Measurements from ENCODE around the gene HP1BP3.

DNA sequence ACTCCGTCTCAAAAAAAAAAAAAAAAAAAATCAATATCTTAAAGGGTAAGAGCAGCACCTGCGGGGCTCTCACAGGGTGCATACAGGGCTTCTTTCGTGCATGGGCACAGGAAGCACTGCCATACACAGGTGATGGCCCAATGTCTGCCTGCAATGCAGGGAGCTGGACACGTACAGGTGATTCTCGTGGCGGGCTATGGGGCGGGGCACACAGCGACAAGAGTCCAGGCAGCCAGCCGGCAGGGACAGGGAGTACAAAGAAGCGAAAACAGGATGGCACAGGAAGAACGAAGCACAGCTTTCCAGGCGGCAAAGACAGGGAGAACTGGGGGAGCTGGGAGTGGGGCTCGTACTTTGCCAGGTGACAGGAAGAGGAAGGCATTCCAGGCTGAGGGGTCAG is 70.9 kb downstream of the HP1BP3 start:
- no peak for TF ChIP-seq POLR2A (IDR thresholded peaks at IDR 0.05; ENCODE audit: low read depth, low read length)
- TF ChIP-seq, protein P1, sequence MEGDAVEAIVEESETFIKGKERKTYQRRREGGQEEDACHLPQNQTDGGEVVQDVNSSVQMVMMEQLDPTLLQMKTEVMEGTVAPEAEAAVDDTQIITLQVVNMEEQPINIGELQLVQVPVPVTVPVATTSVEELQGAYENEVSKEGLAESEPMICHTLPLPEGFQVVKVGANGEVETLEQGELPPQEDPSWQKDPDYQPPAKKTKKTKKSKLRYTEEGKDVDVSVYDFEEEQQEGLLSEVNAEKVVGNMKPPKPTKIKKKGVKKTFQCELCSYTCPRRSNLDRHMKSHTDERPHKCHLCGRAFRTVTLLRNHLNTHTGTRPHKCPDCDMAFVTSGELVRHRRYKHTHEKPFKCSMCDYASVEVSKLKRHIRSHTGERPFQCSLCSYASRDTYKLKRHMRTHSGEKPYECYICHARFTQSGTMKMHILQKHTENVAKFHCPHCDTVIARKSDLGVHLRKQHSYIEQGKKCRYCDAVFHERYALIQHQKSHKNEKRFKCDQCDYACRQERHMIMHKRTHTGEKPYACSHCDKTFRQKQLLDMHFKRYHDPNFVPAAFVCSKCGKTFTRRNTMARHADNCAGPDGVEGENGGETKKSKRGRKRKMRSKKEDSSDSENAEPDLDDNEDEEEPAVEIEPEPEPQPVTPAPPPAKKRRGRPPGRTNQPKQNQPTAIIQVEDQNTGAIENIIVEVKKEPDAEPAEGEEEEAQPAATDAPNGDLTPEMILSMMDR (conservative IDR thresholded peaks at IDR 0.05; ENCODE audit: low read depth, low read length) = no peak
- TF ChIP-seq, protein P2, sequence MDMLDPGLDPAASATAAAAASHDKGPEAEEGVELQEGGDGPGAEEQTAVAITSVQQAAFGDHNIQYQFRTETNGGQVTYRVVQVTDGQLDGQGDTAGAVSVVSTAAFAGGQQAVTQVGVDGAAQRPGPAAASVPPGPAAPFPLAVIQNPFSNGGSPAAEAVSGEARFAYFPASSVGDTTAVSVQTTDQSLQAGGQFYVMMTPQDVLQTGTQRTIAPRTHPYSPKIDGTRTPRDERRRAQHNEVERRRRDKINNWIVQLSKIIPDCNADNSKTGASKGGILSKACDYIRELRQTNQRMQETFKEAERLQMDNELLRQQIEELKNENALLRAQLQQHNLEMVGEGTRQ (IDR thresholded peaks at IDR 0.05; ENCODE audit: low read depth, low read length) = no peak
- no peak for TF ChIP-seq MAFK (IDR thresholded peaks at IDR 0.05; ENCODE audit: low read depth, low read length)
- TF ChIP-seq MAZ (IDR thresholded peaks at IDR 0.05; ENCODE audit: borderline replicate concordance, low read depth, low read length) = no peak
- no peak for TF ChIP-seq CEBPB (IDR thresholded peaks at IDR 0.05; ENCODE audit: low read depth, low read length)
- no peak for TF ChIP-seq MXI1 (IDR thresholded peaks at IDR 0.05; ENCODE audit: borderline replicate concordance, low read depth, low read length)
- TF ChIP-seq FOS (IDR thresholded peaks at IDR 0.05; ENCODE audit: low read depth, low read length) = no peak
- no peak for TF ChIP-seq BHLHE40 (IDR thresholded peaks at IDR 0.05; ENCODE audit: low read depth, low read length)
- no peak for TF ChIP-seq RFX5 (IDR thresholded peaks at IDR 0.05; ENCODE audit: low read depth, low read length)
- TF ChIP-seq CHD1 (IDR thresholded peaks at IDR 0.05; ENCODE audit: low read depth, low read length) = no peak
- TF ChIP-seq RCOR1 (IDR thresholded peaks at IDR 0.05; ENCODE audit: insufficient replicate concordance, low read length) = no peak
- TF ChIP-seq, protein P3, sequence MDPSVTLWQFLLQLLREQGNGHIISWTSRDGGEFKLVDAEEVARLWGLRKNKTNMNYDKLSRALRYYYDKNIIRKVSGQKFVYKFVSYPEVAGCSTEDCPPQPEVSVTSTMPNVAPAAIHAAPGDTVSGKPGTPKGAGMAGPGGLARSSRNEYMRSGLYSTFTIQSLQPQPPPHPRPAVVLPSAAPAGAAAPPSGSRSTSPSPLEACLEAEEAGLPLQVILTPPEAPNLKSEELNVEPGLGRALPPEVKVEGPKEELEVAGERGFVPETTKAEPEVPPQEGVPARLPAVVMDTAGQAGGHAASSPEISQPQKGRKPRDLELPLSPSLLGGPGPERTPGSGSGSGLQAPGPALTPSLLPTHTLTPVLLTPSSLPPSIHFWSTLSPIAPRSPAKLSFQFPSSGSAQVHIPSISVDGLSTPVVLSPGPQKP (IDR thresholded peaks at IDR 0.05; ENCODE audit: borderline replicate concordance, low read depth, low read length) = no peak
